IMR-90 (cell line): ENCODE data around the gene KIF15. TPM values are rescaled to one million over a fixed set of nuclear protein-coding genes. Genes with fewer than 3 reads are reported as not detected.
A peak's percentile ranks its signal among the peaks of the same experiment; 100 is the strongest.

ENCODE experiments used
- ATAC-seq: fragments of 200-7000 bp; cut with Tn5 transposase; 2 replicates; pipeline ENCODE4 v1.9.1; 2020; ENCODE audit warnings: low read depth, mild to moderate bottlenecking, moderate library complexity
- BruUV-seq: library from RNA; stranded (reverse); fragments of 400-500 nt; replicated peaks from 2 replicates; lab custom pipeline; 2021; lab: Mats Ljungman, UMichigan
- CTCF ChIA-PET: fragments of 300-600 bp; formaldehyde crosslinking; extraction: SDS; loops from one replicate; lab custom pipeline; 2021; ENCODE audit warnings: antibody characterized with exemption; lab: Yijun Ruan, JAX
- POLR2A ChIA-PET: fragments of 300-600 bp; sonication (Branson Sonifier 250); formaldehyde crosslinking; loops from one replicate; lab custom pipeline; 2022; ENCODE audit warnings: antibody characterized with exemption; ENCODE audit not compliant: unreplicated experiment; lab: Charles Lee
- DNase-seq: peaks from one replicate; pipeline ENCODE4 v3.0.0; 2013
- H2AFZ ChIP-seq: replicated peaks from 2 replicates; pipeline ENCODE3; 2013; ENCODE audit warnings: low read length, mild to moderate bottlenecking; ENCODE audit not compliant: poor library complexity
- H2AK5ac ChIP-seq: 2 replicates; pipeline ENCODE4 v1.6.1; 2013; ENCODE audit warnings: low read depth, low read length, inconsistent platforms
- H2AK9ac ChIP-seq: replicated peaks from 2 replicates; pipeline ENCODE3; 2013; ENCODE audit warnings: mild to moderate bottlenecking, low read depth, low read length, moderate library complexity; ENCODE audit not compliant: poor library complexity
- H2BK120ac ChIP-seq: 2 replicates; pipeline ENCODE4 v1.6.1; 2013; ENCODE audit warnings: low read depth, low read length, inconsistent platforms
- H2BK15ac ChIP-seq: 3 replicates; pipeline ENCODE4 v1.6.1; 2013; ENCODE audit warnings: low read depth, low read length, inconsistent platforms
- H2BK20ac ChIP-seq: 2 replicates; pipeline ENCODE4 v1.6.1; 2013; ENCODE audit warnings: low read depth, mild to moderate bottlenecking, inconsistent platforms, low read length, moderate library complexity
- H2BK5ac ChIP-seq: 2 replicates; pipeline ENCODE4 v1.6.1; 2013; ENCODE audit warnings: mild to moderate bottlenecking, low read depth, low read length, inconsistent platforms; ENCODE audit not compliant: poor library complexity, severe bottlenecking
- H3K14ac ChIP-seq: replicated peaks from 2 replicates; pipeline ENCODE4 v1.6.1; 2013; ENCODE audit warnings: low read depth, low read length, inconsistent platforms
- H3K18ac ChIP-seq: 2 replicates; pipeline ENCODE4 v1.6.1; 2013; ENCODE audit warnings: low read depth, low read length, control low read depth
- H3K23ac ChIP-seq: 2 replicates; pipeline ENCODE4 v1.6.1; 2013; ENCODE audit warnings: low read depth, low read length, inconsistent platforms
- H3K27ac ChIP-seq: 2 replicates; pipeline ENCODE4 v1.5.1; 2013; ENCODE audit warnings: mild to moderate bottlenecking, control low read depth, low read length; ENCODE audit not compliant: insufficient read depth
- H3K27me3 ChIP-seq: 2 replicates; pipeline ENCODE4 v1.6.1; 2013; ENCODE audit warnings: low read length; ENCODE audit not compliant: control insufficient read depth, insufficient read depth
- H3K36me3 ChIP-seq: 2 replicates; pipeline ENCODE4 v1.6.1; 2013; ENCODE audit warnings: low read length, mixed read lengths; ENCODE audit not compliant: control insufficient read depth, insufficient read depth
- H3K4ac ChIP-seq: 2 replicates; pipeline ENCODE4 v1.6.1; 2013; ENCODE audit warnings: low read depth, low read length, inconsistent platforms
- H3K4me1 ChIP-seq: 2 replicates; pipeline ENCODE4 v1.6.1; 2013; ENCODE audit warnings: low read length, mixed read lengths; ENCODE audit not compliant: control insufficient read depth, insufficient read depth
- H3K4me2 ChIP-seq: 2 replicates; pipeline ENCODE4 v1.6.1; 2013; ENCODE audit warnings: low read depth, mild to moderate bottlenecking, control low read depth, low read length, moderate library complexity
- H3K4me3 ChIP-seq: 2 replicates; pipeline ENCODE4 v1.5.1; 2013; ENCODE audit warnings: low read depth, mild to moderate bottlenecking, control low read depth, low read length, moderate library complexity; ENCODE audit not compliant: insufficient read depth
- H3K56ac ChIP-seq: 2 replicates; pipeline ENCODE4 v1.6.1; 2013; ENCODE audit warnings: low read length, inconsistent platforms; ENCODE audit not compliant: insufficient read depth; ENCODE audit errors: extremely low read depth
- H3K79me1 ChIP-seq, 2 experiments: 2 replicates each; pipeline ENCODE4 v1.6.1; 2013; ENCODE audit warnings: low read length in 2 of 2, inconsistent platforms in 1 of 2, low read depth in 1 of 2
- H3K9ac ChIP-seq: 2 replicates; pipeline ENCODE4 v1.6.1; 2013; ENCODE audit warnings: low read depth, low read length, control low read depth
- H3K9me1 ChIP-seq: 2 replicates; pipeline ENCODE4 v1.6.1; 2013; ENCODE audit warnings: low read length, inconsistent platforms; ENCODE audit not compliant: insufficient read depth
- H3K9me3 ChIP-seq: 2 replicates; pipeline ENCODE4 v1.6.1; 2013; ENCODE audit warnings: low read length; ENCODE audit not compliant: control insufficient read depth, insufficient read depth
- H4K20me1 ChIP-seq: 2 replicates; pipeline ENCODE4 v1.6.1; 2013; ENCODE audit warnings: low read length, inconsistent platforms; ENCODE audit not compliant: insufficient read depth
- H4K5ac ChIP-seq: 2 replicates; pipeline ENCODE4 v1.6.1; 2013; ENCODE audit warnings: mild to moderate bottlenecking, low read depth, low read length, control low read depth
- H4K8ac ChIP-seq, 2 experiments: 2 replicates each; pipeline ENCODE4 v1.6.1; 2013; ENCODE audit warnings: low read depth in 2 of 2, low read length in 2 of 2, control low read depth in 1 of 2, inconsistent platforms in 1 of 2
- H4K91ac ChIP-seq: 2 replicates; pipeline ENCODE4 v1.6.1; 2013; ENCODE audit warnings: low read depth, low read length, inconsistent platforms; ENCODE audit not compliant: insufficient read depth
- FOS ChIP-seq: fragments of 150-350 bp; IDR thresholded peaks from 2 replicates; pipeline ENCODE4 v1.6.1; 2016; ENCODE audit warnings: low read depth, low read length
- NFE2L2 ChIP-seq: fragments of 150-350 bp; IDR thresholded peaks from 2 replicates; pipeline ENCODE4 v1.6.1; 2016; ENCODE audit warnings: low read depth, mild to moderate bottlenecking, low read length
- WGBS, 2 experiments: methylation state at CpG; one replicate each; pipeline versions ENCODE4 v1.1.5 to v1.1.7; 2013; ENCODE audit warnings: missing lambda C conversion rate in 2 of 2; ENCODE audit not compliant: insufficient read length in 1 of 2; ENCODE audit errors: extremely low coverage in 2 of 2; 5-methylcytosine and 5-hydroxymethylcytosine counted together
- dilution Hi-C: fragments of 300-500 bp; cut with HindIII; formaldehyde crosslinking; loops from one replicate; pipeline ENCODE4 v1.14.3; 2018; ENCODE audit warnings: low sequenced_read_pairs; ENCODE audit not compliant: unreplicated experiment
- in situ Hi-C: fragments of 300-500 bp; cut with MboI; formaldehyde crosslinking; loops from 3 replicates; pipeline ENCODE4 v1.14.3; 2019; ENCODE audit warnings: low sequenced_read_pairs, inconsistent platforms, mixed read lengths
- intact Hi-C: fragments of 100-400 bp; cut with micrococcal nuclease; formaldehyde crosslinking; loops from 2 replicates; pipeline ENCODE4 v1.10.0; 2022
- polyA plus RNA-seq, 3 experiments: library from polyadenylated mRNA; depleted of rRNA; stranded (reverse); fragments of >200 nt; gene quantifications; 2 replicates each; pipeline ENCODE4 v1.2.3, GENCODE V29; 2012; ENCODE audit warnings: low replicate concordance in 1 of 3
- total RNA-seq: library from RNA; depleted of rRNA; stranded (reverse); fragments of >200 nt; gene quantifications from 2 replicates; pipeline ENCODE4 v1.2.3, GENCODE V29; 2012

KIF15 gene
- total and polyA plus RNA-seq, 2 of the 4 experiments (the other 2 are of a cell fraction): 3.7 to 8.4 TPM

GRCh38 chr3:44893097-44893496 is 131.5 kb downstream of the KIF15 start:
- Histone ChIP-seq H3K14ac (peak overlapping the region; percentile 75), H3K23ac (no peak overlapping the region), H3K36me3 (no peaks in the 10 kb centered on the region), H2BK20ac (peak overlapping the region; percentile 89), H3K27ac (peak overlapping the region; percentile 39; the same call in 1 of the 2 replicates), H3K27me3 (no peaks in the 10 kb centered on the region), H3K9ac (no peak overlapping the region), H3K18ac (peak overlapping the region; percentile 71; the same call in 1 of the 2 replicates), H2BK15ac (peak overlapping the region; percentile 2; the same call in 1 of the 3 replicates), H4K8ac (peak overlapping the region in 1 of 2 experiments; percentile 56; a peak in 1 of 4 replicates), H2AK9ac (peak overlapping the region; percentile 90), H4K20me1 (no peaks in the 10 kb centered on the region), H3K4ac (peak overlapping the region; percentile 88), H3K79me1 (peaks cover 0 to 4% of the 10 kb centered on the region in 2 experiments; a peak in 1 of 4 replicates), H4K5ac (peak overlapping the region; percentile 30; the same call in 1 of the 2 replicates), H3K9me1 (peaks cover 10% of the 10 kb centered on the region; the same call in 1 of the 2 replicates), H3K56ac (no peak overlapping the region; the same call in 1 of the 2 replicates), H2BK5ac (peak overlapping the region; percentile 66), H3K4me2 (peak overlapping the region; percentile 74; the same call in 1 of the 2 replicates), H2AFZ (peak overlapping the region; percentile 82), H4K91ac (peak overlapping the region; percentile 75), H3K9me3 (no peaks in the 10 kb centered on the region), H3K4me1 (peaks cover 10% of the 10 kb centered on the region), H3K4me3 (no peak overlapping the region), H2BK120ac (peak overlapping the region; percentile 80), H2AK5ac (peak overlapping the region; percentile 90)
- no TSS peak for BruUV-seq
- ATAC-seq (peak; percentile 84), DNase-seq (peak; percentile 87)
- POLR2A ChIA-PET: no interaction called here
- intact Hi-C loops: no loop called here
- dilution Hi-C loops: no loop called here
- WGBS, 2 experiments: 20% methylated on average over 2 of the region's 2 CpGs; no CpG with 5 or more reads in 1 of the 2 experiments
- TF ChIP-seq NFE2L2 (no peak), FOS (peak; percentile 38; the same call in 1 of the 2 replicates)
- CTCF ChIA-PET: interaction anchor here (0.6 kb wide), 1 partner anchor 237 kb away, joined by 6 read pairs; no protein-coding TSS in a partner anchor
- in situ Hi-C loops: loop anchor here (25.0 kb wide), 1 partner anchor 556 kb away; the partner anchor contains the start of gene TCAIM
